Daoy (cell line): ENCODE data around the gene STPG1. TPM values are rescaled to one million over a fixed set of nuclear protein-coding genes. Genes with fewer than 3 reads are reported as not detected.

Experiments used
- DNase-seq: peaks from one replicate; pipeline ENCODE4 v3.0.0-alpha.2; 2015; ENCODE audit warnings: low read depth
- total RNA-seq: library from RNA; depleted of rRNA; stranded (reverse); fragments of >200 nt; shearing (Covaris generic); gene quantifications from 2 replicates; pipeline ENCODE4 v1.2.3, GENCODE V29; 2014

Gene STPG1
- total RNA-seq, 1 experiment from 2014 or later: 2.2 TPM

- no peak for DNase-seq
These were observed 13.4 kb upstream of the STPG1 start for GRCh38 chr1:24426744-24427544.

GRCh38 chr1:24425922-24426321 lies 12.3 kb upstream of the STPG1 start:
- no peak for DNase-seq

- no peak for DNase-seq
These were observed 11.9 kb upstream of the STPG1 start for GRCh38 chr1:24425441-24425840.

- DNase-seq: no peak
These were observed 11.4 kb upstream of the STPG1 start for GRCh38 chr1:24424990-24425389.

- no peak for DNase-seq
These were observed 10.6 kb upstream of the STPG1 start for GRCh38 chr1:24424207-24424606.

- no peak for DNase-seq
These were observed 7.9 kb upstream of the STPG1 start for GRCh38 chr1:24421502-24421901.

- no peak for DNase-seq
These were observed 7.0 kb upstream of the STPG1 start for GRCh38 chr1:24420547-24420946.

GRCh38 chr1:24418898-24419628 lies 5.5 kb upstream of the STPG1 start:
- DNase-seq: peak; percentile 48

- DNase-seq: no peak
These were observed 4.1 kb upstream of the STPG1 start for GRCh38 chr1:24417681-24418080.

GRCh38 chr1:24416666-24417391 lies 3.2 kb upstream of the STPG1 start:
- peak; percentile 90 for DNase-seq

GRCh38 chr1:24415910-24416665 lies 2.5 kb upstream of the STPG1 start:
- DNase-seq: peak; percentile 50

- DNase-seq: peak; percentile 99
These were observed 1.8 kb upstream of the STPG1 start, which contains the start of gene NIPAL3 for GRCh38 chr1:24415334-24415909. Gene NIPAL3, plus strand, starts transcription at chr1:24415802. Its CDS starts 3,746 bp downstream, at chr1:24419548.

GRCh38 chr1:24414775-24415333 lies 1.3 kb upstream of the STPG1 start:
- no peak for DNase-seq

- DNase-seq: no peak
These were observed 1.2 kb downstream of the STPG1 start for GRCh38 chr1:24412408-24412807.

- peak; percentile 29 for DNase-seq
These were observed 1.6 kb downstream of the STPG1 start for GRCh38 chr1:24411963-24412362.

GRCh38 chr1:24410750-24411149 lies 2.8 kb downstream of the STPG1 start:
- no peak for DNase-seq

GRCh38 chr1:24409535-24409934 lies 4.0 kb downstream of the STPG1 start:
- DNase-seq: peak; percentile 71

GRCh38 chr1:24406788-24407187 lies 6.8 kb downstream of the STPG1 start:
- DNase-seq: no peak

- DNase-seq: no peak
These were observed 9.8 kb downstream of the STPG1 start for GRCh38 chr1:24403806-24404205.

- no peak for DNase-seq
These were observed 13.5 kb downstream of the STPG1 start for GRCh38 chr1:24400065-24400464.

- peak; percentile 75 for DNase-seq
These were observed 19.7 kb downstream of the STPG1 start for GRCh38 chr1:24393892-24394291.
